ENCODE results near the gene RASSF5. TPM values are rescaled to one million over a fixed set of nuclear protein-coding genes. Genes with fewer than 3 reads are reported as not detected.

Gene RASSF5
- total and polyA plus RNA-seq, 2 experiments from 2014 or later = 0.48 to 4.4 TPM

- peaks cover 44% of the 10 kb centered on the region for H3K27me3 Mint-ChIP-seq (ENCODE audit: insufficient read depth, low read depth, poor library complexity)
- peaks cover 45% of the 10 kb centered on the region for H3K4me1 Mint-ChIP-seq
- peak; percentile 40 for DNase-seq (ENCODE audit: low spot score)
These were observed 4.2 kb downstream of the RASSF5 start for GRCh38 chr1:206511362-206512057.

More at GRCh38 chr1:206511362-206512057, 4.2 kb downstream of the RASSF5 start:
- Histone ChIP-seq H3K27ac (ENCODE audit: low read depth) (no peak overlapping the region), H3K36me3 (ENCODE audit: insufficient read depth) (no peaks in the 10 kb centered on the region), H3K4me1 (ENCODE audit: insufficient read depth) (peaks cover 18% of the 10 kb centered on the region), H4K20me1 (replicated peaks; ENCODE audit: insufficient read depth) (peaks cover 7% of the 10 kb centered on the region; the same call in 1 of the 2 replicates), H3F3A (replicated peaks; ENCODE audit: low read depth) (0 out of 2 replicates have a peak, but pooled peaks cover 2% of the 10 kb centered on the region), H2AFZ (no peak overlapping the region), H3K79me2 (replicated peaks; ENCODE audit: insufficient read depth) (no peaks in the 10 kb centered on the region), H3K27me3 (ENCODE audit: insufficient read depth) (peaks cover 47% of the 10 kb centered on the region), H3K9me2 (ENCODE audit: insufficient read depth) (no peaks in the 10 kb centered on the region), H3K4me3 (no peak overlapping the region), H3K4me2 (no peak overlapping the region; the same call in 1 of the 2 replicates)
- no peak overlapping the region for H3K27ac Mint-ChIP-seq
- H3K4me3 Mint-ChIP-seq = no peak overlapping the region; the same call in 2 of the 3 replicates
- no peaks in the 10 kb centered on the region for H3K36me3 Mint-ChIP-seq (ENCODE audit: low read depth)
- ATAC-seq = no peak
- TF ChIP-seq ZNF462 (CRISPR knock-in tag; IDR thresholded peaks at IDR 0.05) (0 out of 2 replicates have a peak, but pooled peaks have one; percentile 34), STAT1 (IDR thresholded peaks at IDR 0.05; ENCODE audit: unreplicated experiment) (no peak), ETS1 (IDR thresholded peaks at IDR 0.05) (no peak), ZNF331 (CRISPR knock-in tag; IDR thresholded peaks at IDR 0.05; ENCODE audit: low read depth) (no peak), EZH2 (IDR thresholded peaks at IDR 0.05; ENCODE audit: low read depth, unreplicated experiment) (no peak), CTCF (conservative IDR thresholded peaks at IDR 0.05; ENCODE audit: low read depth in 2 of 2) (peak; percentile 33 to 43), JUNB (IDR thresholded peaks at IDR 0.05; ENCODE audit: unreplicated experiment) (no peak)
- no peaks in the 10 kb centered on the region for H3K9me3 Mint-ChIP-seq
